Liver (tissue), 3 donors: ENCODE results near the gene EDC4.

Experiments
- EGR1 ChIP-seq, 2 donors: IDR thresholded peaks; 2 replicates each; pipeline ENCODE4 v1.6.1; 2016 to 2018; ENCODE audit warnings: antibody characterized with exemption in 2 of 2, low read depth in 2 of 2
- GABPA ChIP-seq, 2 donors: IDR thresholded peaks in 1 of 2; conservative IDR thresholded peaks in 1 of 2; 2 replicates each; pipeline ENCODE4 v1.6.1; 2016; ENCODE audit warnings: antibody characterized with exemption in 2 of 2, mild to moderate bottlenecking in 1 of 2, moderate library complexity in 1 of 2
- HNF4G ChIP-seq: IDR thresholded peaks from 2 replicates; pipeline ENCODE4 v1.6.1; 2016; ENCODE audit warnings: antibody characterized with exemption
- JUND ChIP-seq, 2 donors: IDR thresholded peaks; 2 replicates each; pipeline ENCODE4 v1.6.1; 2016; ENCODE audit warnings: antibody characterized with exemption in 2 of 2
- RAD21 ChIP-seq, 2 donors: IDR thresholded peaks; 2 replicates each; pipeline ENCODE4 v1.6.1; 2016; ENCODE audit warnings: antibody characterized with exemption in 2 of 2, mild to moderate bottlenecking in 2 of 2
- RXRA ChIP-seq, 2 donors: IDR thresholded peaks; 2 replicates each; pipeline ENCODE4 v1.6.1; 2017 to 2018; ENCODE audit warnings: antibody characterized with exemption in 2 of 2, mild to moderate bottlenecking in 1 of 2
- SP1 ChIP-seq: IDR thresholded peaks from 2 replicates; pipeline ENCODE4 v1.6.1; 2018; ENCODE audit warnings: antibody characterized with exemption, mild to moderate bottlenecking
- TAF1 ChIP-seq: conservative IDR thresholded peaks from 2 replicates; pipeline ENCODE4 v1.6.1; 2016; ENCODE audit warnings: antibody characterized with exemption, mild to moderate bottlenecking
- YY1 ChIP-seq: IDR thresholded peaks from 2 replicates; pipeline ENCODE4 v1.6.1; 2016; ENCODE audit warnings: antibody characterized with exemption, mild to moderate bottlenecking
- TF ChIP-seq, protein P1 (sequence below): IDR thresholded peaks from 2 replicates; pipeline ENCODE4 v1.6.1; 2016; ENCODE audit warnings: antibody characterized with exemption
- TF ChIP-seq, protein P2 (sequence below): fragments of 150-350 bp; IDR thresholded peaks from 2 replicates; pipeline ENCODE4 v1.5.1; 2017; ENCODE audit warnings: improper control_type of control experiment, low read depth, low read length; ENCODE audit not compliant: missing input control
- TF ChIP-seq, protein P3 (sequence below): IDR thresholded peaks from 2 replicates; pipeline ENCODE4 v1.6.1; 2016; ENCODE audit warnings: antibody characterized with exemption, mild to moderate bottlenecking
- TF ChIP-seq, protein P4 (sequence below): IDR thresholded peaks from 2 replicates; pipeline ENCODE4 v1.6.1; 2016; ENCODE audit warnings: antibody characterized with exemption
- TF ChIP-seq, protein P5 (sequence below): IDR thresholded peaks from 2 replicates; pipeline ENCODE4 v1.6.1; 2016; ENCODE audit warnings: antibody characterized with exemption
- donor health status: healthy.
- donor health status: healthy.

DNA sequence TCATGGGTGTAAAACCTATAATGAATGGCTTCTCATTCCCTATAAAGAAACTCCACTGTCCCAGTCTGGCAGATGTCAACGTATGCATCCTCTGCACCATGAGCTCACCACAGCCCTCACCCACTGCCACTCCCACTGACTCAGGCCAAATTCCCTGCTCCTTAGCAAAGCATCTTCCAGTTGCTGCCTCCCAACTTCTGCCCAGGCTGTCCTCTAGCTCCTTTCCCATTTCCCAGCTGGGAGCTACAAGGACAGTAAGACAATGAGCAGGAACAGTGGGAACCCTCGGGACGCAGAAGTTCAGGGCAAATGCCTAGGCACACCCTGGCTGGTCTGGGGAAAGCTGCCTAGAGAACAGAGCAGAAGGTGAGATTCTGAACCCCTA is 39.8 kb upstream of the EDC4 start:
- TF ChIP-seq, protein P1, sequence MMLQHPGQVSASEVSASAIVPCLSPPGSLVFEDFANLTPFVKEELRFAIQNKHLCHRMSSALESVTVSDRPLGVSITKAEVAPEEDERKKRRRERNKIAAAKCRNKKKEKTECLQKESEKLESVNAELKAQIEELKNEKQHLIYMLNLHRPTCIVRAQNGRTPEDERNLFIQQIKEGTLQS, result no peak
- TF ChIP-seq, protein P2, sequence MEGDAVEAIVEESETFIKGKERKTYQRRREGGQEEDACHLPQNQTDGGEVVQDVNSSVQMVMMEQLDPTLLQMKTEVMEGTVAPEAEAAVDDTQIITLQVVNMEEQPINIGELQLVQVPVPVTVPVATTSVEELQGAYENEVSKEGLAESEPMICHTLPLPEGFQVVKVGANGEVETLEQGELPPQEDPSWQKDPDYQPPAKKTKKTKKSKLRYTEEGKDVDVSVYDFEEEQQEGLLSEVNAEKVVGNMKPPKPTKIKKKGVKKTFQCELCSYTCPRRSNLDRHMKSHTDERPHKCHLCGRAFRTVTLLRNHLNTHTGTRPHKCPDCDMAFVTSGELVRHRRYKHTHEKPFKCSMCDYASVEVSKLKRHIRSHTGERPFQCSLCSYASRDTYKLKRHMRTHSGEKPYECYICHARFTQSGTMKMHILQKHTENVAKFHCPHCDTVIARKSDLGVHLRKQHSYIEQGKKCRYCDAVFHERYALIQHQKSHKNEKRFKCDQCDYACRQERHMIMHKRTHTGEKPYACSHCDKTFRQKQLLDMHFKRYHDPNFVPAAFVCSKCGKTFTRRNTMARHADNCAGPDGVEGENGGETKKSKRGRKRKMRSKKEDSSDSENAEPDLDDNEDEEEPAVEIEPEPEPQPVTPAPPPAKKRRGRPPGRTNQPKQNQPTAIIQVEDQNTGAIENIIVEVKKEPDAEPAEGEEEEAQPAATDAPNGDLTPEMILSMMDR, result no peak
- TF ChIP-seq EGR1 (IDR thresholded peaks at IDR 0.05; ENCODE audit: low read depth in 2 of 2) (no peak), GABPA (IDR thresholded peaks at IDR 0.05 in 1 of 2, conservative IDR thresholded peaks at IDR 0.05 in 1 of 2) (no peak), TAF1 (no peak), SP1 (no peak), RAD21 (IDR thresholded peaks at IDR 0.05) (no peak), YY1 (no peak), RXRA (IDR thresholded peaks at IDR 0.05) (no peak), HNF4G (no peak), JUND (IDR thresholded peaks at IDR 0.05) (no peak)
- TF ChIP-seq, protein P3, sequence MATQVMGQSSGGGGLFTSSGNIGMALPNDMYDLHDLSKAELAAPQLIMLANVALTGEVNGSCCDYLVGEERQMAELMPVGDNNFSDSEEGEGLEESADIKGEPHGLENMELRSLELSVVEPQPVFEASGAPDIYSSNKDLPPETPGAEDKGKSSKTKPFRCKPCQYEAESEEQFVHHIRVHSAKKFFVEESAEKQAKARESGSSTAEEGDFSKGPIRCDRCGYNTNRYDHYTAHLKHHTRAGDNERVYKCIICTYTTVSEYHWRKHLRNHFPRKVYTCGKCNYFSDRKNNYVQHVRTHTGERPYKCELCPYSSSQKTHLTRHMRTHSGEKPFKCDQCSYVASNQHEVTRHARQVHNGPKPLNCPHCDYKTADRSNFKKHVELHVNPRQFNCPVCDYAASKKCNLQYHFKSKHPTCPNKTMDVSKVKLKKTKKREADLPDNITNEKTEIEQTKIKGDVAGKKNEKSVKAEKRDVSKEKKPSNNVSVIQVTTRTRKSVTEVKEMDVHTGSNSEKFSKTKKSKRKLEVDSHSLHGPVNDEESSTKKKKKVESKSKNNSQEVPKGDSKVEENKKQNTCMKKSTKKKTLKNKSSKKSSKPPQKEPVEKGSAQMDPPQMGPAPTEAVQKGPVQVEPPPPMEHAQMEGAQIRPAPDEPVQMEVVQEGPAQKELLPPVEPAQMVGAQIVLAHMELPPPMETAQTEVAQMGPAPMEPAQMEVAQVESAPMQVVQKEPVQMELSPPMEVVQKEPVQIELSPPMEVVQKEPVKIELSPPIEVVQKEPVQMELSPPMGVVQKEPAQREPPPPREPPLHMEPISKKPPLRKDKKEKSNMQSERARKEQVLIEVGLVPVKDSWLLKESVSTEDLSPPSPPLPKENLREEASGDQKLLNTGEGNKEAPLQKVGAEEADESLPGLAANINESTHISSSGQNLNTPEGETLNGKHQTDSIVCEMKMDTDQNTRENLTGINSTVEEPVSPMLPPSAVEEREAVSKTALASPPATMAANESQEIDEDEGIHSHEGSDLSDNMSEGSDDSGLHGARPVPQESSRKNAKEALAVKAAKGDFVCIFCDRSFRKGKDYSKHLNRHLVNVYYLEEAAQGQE, result no peak
- TF ChIP-seq, protein P4, sequence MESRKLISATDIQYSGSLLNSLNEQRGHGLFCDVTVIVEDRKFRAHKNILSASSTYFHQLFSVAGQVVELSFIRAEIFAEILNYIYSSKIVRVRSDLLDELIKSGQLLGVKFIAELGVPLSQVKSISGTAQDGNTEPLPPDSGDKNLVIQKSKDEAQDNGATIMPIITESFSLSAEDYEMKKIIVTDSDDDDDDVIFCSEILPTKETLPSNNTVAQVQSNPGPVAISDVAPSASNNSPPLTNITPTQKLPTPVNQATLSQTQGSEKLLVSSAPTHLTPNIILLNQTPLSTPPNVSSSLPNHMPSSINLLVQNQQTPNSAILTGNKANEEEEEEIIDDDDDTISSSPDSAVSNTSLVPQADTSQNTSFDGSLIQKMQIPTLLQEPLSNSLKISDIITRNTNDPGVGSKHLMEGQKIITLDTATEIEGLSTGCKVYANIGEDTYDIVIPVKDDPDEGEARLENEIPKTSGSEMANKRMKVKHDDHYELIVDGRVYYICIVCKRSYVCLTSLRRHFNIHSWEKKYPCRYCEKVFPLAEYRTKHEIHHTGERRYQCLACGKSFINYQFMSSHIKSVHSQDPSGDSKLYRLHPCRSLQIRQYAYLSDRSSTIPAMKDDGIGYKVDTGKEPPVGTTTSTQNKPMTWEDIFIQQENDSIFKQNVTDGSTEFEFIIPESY, result no peak
- TF ChIP-seq, protein P5, sequence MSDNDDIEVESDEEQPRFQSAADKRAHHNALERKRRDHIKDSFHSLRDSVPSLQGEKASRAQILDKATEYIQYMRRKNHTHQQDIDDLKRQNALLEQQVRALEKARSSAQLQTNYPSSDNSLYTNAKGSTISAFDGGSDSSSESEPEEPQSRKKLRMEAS, result no peak
